Kidney glomerular epithelial cell (primary cell): Measurements from ENCODE around the gene LRP1B.
"Not testable (repeated sequence)": the region's sequence is repeated elsewhere in the genome, so short reads cannot be mapped to it uniquely, and the experiment has no call there.

Experiments used
- DNase-seq: peaks from one replicate; lab custom pipeline; 2025; lab: John Stamatoyannopoulos, UW

The LRP1B gene

GRCh38 chr2:141301551-141301950 lies 829.3 kb downstream of the LRP1B start:
- DNase-seq: no peak

DNA sequence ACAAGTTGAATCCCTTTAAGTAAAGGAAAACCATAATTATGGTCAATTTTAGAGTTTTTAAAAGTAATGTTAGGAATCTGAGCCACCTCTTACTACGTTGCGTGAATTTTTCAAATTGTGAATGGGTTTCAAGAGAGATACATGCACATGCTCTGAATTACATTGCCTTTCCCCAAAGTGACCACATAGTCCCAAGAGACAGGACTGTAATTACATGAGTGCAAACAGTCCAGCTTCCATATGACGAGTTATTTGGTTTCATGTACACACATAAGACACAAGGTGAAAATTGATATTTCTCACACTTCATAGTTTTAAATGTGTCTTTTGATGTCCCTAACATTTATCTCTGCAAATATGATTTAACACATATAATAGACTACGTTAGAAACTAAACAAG lies 850.8 kb downstream of the LRP1B start:
- DNase-seq: no peak

- DNase-seq: no peak
These were observed 859.5 kb downstream of the LRP1B start for GRCh38 chr2:141271346-141271745.

- DNase-seq: no peak
These were observed 866.0 kb downstream of the LRP1B start for GRCh38 chr2:141264848-141265247.

GRCh38 chr2:141260911-141261310 lies 869.9 kb downstream of the LRP1B start:
- no peak for DNase-seq

GRCh38 chr2:141259683-141260082 lies 871.1 kb downstream of the LRP1B start:
- no peak for DNase-seq

DNA sequence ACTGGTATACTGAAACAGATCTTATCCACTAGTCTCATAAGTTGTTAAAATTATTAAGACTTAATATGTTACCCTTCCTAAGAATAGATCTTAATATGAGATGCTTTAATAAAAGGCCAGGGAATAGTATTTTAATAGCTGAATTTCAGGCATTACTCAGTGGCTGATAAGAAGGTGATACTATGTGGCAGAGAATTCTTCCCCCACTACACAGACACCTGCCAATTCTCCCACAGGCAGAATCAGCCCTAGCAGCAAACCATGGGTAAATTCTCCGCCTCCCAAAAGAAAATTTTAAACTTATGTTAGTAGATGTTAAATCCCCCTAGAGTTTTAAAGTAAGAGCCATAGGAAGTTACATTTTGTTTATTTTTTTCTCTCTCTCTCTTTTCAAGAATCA lies 888.8 kb downstream of the LRP1B start:
- DNase-seq: no peak

DNA sequence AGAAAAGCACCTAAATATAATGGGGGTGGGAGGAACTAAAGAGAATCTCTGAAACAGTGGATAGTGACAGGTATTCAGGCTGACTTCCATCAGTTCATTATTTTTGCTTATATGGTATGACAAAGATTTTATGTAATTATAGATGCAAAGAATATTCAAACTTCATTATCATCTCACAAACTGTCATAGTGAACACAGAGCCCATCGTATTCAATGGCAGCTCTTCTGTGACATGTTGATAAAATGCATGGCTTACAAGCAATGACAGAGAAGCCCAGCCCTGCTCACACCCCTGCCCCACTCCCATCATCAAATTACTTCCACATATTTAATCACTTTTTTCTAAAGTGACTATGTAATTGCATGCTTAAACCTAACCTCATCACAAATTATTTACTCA lies 904.3 kb downstream of the LRP1B start:
- DNase-seq: no peak

DNA sequence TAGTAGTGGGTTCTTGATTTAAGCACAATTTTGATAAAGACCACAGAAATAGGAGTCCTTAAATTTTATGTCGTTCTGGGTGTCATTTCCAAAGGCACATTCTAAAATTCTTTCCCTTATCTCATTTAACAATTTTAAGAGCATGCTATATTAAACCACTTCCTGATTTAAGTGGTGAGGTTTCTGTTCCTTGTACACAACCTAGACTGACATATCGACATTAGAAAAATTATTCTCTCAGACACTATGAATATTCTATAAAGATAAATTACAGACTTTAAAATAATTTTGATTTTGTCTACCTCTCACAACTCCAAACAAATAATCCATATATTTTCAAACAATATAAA lies 923.8 kb downstream of the LRP1B start:
- no peak for DNase-seq

DNA sequence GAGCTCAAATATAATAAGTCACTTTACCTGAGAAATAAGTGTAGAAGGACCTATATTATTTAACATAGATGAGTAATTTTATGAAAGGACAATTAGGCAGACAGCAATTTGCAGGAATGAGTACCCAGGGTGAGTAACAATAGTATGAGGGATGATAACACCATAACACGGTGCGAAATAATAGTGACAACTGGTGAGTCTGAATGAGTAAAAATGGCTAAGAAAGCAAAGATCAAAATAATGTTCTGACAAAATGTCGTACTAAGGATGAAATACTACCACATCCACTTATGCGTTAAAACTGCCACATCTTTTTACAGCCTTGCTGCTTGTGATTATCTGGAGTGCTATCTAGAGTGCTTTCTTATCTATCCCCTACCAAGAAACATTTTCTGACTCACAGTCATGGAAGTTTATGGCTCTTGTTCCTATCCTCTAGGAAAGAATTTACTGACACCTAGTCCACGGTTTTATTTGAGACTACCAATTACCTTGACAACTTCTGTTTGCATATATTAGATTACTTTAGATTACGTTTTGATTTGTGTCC lies 929.7 kb downstream of the LRP1B start:
- DNase-seq: no peak

- peak; percentile 17 for DNase-seq
These were observed 930.6 kb downstream of the LRP1B start for GRCh38 chr2:141200191-141200590.

- DNase-seq: no peak
These were observed 931.1 kb downstream of the LRP1B start for GRCh38 chr2:141199711-141200110.

GRCh38 chr2:141195087-141195486 lies 935.7 kb downstream of the LRP1B start:
- no peak for DNase-seq

DNA sequence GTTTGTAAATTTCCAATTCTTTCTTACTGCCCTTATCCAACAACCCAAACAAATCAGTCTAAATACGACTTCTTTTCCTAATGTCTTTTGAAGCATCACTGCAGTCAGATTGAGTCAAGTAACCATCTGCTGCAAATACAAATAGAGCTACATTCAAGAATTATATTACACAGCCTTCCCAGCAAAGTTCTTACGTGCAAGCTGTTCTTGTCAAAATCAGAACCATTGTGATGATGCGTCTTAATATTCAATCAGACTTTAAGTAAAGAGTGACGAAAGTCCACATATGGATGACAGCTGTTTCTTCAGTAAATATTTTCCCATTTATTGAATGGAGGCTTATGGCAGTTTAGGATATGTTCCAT lies 943.8 kb downstream of the LRP1B start:
- no peak for DNase-seq

DNA sequence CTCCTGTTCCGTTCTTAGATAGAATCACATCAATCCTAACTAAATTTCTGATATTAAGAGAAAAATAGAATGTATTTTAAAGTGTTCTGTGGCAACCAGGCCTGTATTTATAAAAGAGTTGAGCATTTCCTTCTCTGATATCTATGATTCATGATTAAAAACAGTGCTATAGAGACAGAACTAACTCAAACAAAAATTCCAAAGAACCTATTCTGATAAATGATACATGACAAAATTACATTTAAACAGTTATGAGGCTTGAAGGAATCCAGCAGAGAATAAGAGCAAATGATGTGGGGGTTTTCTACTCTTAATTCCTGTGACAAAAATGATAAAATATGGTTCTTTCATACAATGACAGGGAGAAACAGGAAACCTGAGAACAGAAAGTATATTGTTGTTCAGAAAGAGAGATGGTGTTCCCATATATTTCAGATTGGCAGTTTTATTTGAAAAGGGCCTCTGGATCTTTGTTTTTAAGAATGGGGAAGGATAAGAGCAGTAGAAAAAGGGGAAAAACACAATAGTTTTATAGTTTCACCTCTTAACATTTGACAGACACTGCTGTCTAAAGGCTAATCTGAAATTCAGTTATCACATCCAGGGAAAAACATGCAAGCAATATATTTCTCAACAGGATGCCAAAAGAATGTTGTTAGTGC lies 944.3 kb downstream of the LRP1B start:
- DNase-seq: no peak

- no peak for DNase-seq
These were observed 948.6 kb downstream of the LRP1B start for GRCh38 chr2:141182246-141182645.

- DNase-seq: not testable (repeated sequence)
These were observed 961.7 kb downstream of the LRP1B start for GRCh38 chr2:141169117-141169516.

DNA sequence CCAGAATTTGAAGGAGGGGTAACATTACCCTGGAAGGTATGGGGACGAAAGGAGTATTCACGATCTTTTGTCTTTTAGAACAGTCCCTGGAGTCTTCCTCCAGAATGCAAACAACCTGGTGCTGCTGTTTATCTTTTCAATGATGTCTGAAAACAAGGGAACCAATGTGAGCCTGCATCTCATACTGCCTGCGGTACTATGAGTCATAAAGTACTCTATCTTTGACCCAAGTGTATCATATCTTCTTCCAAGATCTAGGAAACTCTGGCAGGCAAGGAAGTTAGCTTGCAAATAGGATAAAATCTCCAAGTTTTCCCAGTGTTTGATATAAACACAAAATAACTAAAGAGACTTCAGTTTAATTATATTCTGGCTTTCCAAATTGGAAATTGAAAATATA lies 968.5 kb downstream of the LRP1B start:
- DNase-seq: no peak

GRCh38 chr2:141151611-141152286 lies 979.1 kb downstream of the LRP1B start:
- no peak for DNase-seq

GRCh38 chr2:141142025-141142424 lies 988.8 kb downstream of the LRP1B start:
- DNase-seq: no peak

- DNase-seq: no peak
These were observed 993.6 kb downstream of the LRP1B start for GRCh38 chr2:141137122-141137693.

- DNase-seq: no peak
These were observed 996.9 kb downstream of the LRP1B start for GRCh38 chr2:141133883-141134282.

- no peak for DNase-seq
These were observed 1005.4 kb downstream of the LRP1B start for GRCh38 chr2:141125432-141125831.
